Fibroblast of skin of left biceps (primary cell): ENCODE results near the gene STK10.

Experiments
- DNase-seq, 2 experiments: peaks; one replicate each; pipeline ENCODE4 v3.0.0-alpha.2; 2013; ENCODE audit warnings: low read depth in 2 of 2

The STK10 gene

GRCh38 chr5:172089298-172090117, 98.5 kb downstream of the STK10 start:
- no peak for DNase-seq

DNA sequence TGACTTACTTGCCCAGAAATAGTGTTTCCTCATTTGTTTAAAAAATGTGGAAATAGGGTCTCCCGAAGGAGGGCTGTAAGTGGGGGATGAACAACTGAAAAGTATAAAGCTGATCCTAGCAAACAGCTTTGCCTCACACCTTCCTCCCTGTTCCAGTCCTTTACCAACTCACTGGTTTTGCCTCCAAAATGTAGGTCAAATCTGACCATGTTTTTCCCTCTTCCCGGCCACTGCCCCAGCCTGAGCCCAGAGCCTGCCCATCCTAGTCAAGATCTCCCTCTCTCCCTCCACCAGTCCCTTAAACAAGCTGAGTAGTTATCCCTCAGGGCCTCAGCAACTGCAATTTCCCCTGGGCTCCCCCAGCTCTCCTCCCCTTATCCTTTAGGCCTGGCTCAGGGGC, 99.2 kb downstream of the STK10 start:
- no peak for DNase-seq

DNA sequence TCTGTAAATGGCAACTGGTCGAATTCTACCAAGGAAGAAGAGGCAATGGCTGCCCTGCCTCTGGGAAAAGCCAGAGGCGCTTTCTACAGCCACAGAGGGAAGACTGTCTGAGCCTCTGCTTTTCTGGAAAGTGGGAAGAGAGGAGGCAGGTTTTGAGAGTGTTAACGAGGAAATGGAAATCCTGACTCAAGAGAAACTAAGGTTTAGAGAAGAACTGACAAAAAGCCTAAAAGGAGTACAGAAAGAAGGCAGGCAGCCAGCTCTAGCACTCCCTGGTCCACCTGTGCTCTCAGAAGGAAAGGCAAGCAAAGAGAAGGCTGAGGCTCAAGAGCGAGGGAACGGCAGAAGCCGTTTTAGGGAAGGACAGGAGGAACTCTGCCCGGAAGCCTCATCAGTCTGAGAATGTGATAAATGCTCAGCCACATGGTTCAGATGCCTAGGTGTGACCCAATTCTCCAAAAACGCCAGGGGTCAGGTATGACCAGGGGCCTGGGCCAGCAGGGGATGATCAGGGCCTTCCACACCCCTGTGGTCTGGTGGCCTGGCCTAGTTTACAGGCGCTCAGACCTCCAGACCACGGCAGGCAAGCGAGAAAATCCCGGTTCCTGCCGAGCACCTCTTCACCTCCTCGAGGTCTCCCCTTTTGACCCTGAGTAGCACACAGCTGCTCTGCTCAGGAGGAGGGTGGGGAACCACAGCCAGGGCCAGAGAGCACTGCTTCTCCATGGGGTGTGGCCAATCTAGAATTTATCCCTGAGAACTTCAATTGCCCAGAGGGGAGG, 101.6 kb downstream of the STK10 start:
- DNase-seq = no peak

GRCh38 chr5:172085738-172086137, 102.3 kb downstream of the STK10 start:
- no peak for DNase-seq

- DNase-seq = no peak
Observed at GRCh38 chr5:172082180-172082579, 105.8 kb downstream of the STK10 start.

DNA sequence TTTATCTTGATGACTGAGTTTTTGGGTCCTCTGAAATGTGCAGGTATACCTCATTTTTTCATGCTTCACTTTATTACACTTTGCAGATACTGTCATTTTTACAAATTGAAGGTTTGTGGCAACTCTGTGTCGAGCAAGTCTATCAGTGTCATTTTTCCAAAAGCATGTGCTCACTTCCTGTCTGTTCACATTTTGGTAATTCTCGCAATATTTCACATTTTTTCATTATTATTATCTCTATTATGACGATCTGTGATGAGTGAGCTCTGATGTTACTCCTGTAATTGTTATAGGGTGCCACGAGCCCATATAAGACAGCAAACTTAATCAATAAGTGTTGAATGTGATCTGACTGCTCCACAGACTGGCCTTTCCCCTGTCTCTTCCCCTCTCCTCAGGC, 108.1 kb downstream of the STK10 start:
- peak in 1 of 2 experiments; percentile 5 for DNase-seq

DNA sequence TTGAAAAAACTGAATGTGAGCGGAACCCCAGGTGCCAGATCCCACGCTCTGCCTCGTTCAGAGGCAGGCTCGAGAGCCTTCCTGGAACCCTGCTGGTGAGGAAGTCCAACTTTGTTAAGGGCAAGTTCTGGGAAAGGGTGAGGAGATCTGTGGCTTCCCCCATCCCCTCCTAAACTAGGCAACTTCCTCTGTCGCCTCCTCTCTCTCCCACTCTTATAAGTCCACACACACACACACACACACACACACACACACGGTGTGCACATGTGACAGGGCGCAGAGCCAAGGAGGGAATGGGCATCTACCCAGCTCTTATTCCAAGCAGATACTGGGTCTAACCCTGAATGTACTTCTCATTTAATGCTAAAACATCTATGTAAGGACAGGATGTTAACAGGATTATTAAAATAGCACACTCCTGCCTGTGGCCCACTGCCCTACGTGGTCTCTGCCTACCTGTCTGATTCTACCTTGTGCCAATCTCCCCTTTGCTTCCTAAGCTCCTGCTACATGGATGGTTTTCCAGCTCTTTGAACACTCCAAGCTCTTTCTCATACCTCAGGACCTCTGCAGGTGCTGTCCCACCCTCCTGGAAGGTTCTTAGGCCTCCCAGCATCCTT, 109.2 kb downstream of the STK10 start:
- peak in 1 of 2 experiments; percentile 6 for DNase-seq

DNA sequence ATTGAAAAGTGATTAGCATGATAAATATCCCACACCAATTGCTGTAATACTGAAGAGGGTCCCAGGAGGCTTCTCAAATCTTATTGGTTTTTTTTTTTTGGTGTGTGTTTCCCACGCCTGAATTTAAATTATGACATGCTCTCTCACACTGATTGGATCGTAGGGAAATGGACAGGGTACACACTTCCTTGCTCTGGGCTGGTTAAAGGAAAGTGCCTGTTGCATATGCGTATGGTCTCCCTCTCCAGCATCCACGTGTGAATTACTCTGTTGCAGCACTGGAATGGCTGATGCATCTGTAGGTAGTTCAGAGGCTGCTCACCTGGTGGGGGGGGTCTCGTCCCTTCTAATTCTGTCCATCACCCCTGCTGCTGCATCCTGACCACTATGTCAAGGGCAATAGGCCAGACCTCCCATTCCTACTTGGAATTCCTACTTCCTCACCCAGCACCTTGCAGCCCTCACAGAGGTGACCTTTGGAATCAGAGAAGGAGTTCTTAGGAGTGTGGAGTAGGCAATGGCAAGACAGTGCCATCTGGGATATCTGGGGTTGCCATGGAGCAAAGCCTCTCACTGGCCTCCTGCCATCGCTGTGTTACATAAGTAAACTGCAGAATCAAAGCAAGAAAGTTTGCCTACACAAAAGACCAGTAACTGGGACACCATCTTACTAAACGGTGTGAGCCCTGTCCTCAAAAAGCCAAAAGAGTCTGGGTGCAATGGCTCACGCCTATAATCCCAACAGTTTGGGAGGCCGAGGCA, 110.2 kb downstream of the STK10 start:
- DNase-seq = no peak

DNA sequence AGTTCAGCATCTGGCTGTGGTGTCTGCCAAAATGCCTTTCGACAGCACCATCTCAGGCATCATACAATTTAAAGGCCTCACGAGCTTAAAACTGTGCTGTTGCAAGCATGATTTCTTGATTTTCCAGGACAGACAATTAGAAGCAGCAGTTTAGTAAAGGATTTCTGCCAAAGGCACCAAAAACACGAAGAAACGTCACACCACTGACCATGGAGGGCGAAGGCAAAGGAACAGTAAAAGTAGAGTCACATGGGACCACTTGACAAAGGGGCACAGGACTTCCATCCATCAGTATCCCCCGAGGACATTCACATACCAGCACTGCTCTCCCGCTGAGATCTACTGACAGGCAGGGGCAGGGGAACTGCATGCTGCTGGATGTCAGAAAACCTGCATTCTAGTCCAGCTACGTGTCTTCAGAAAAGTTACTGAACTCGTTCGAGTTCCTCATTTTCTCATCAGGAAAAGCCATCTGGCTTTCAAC, 111.2 kb downstream of the STK10 start:
- DNase-seq = peak; percentile 53 to 55

- DNase-seq = no peak
Observed at GRCh38 chr5:172075656-172076055, 112.4 kb downstream of the STK10 start.

GRCh38 chr5:172074896-172075295, 113.1 kb downstream of the STK10 start:
- DNase-seq = no peak

GRCh38 chr5:172071309-172071875, 116.6 kb downstream of the STK10 start:
- DNase-seq = no peak

- no peak for DNase-seq
Observed at GRCh38 chr5:172065431-172066065, 122.5 kb downstream of the STK10 start.

- DNase-seq = no peak
Observed at GRCh38 chr5:172064766-172065165, 123.3 kb downstream of the STK10 start.

DNA sequence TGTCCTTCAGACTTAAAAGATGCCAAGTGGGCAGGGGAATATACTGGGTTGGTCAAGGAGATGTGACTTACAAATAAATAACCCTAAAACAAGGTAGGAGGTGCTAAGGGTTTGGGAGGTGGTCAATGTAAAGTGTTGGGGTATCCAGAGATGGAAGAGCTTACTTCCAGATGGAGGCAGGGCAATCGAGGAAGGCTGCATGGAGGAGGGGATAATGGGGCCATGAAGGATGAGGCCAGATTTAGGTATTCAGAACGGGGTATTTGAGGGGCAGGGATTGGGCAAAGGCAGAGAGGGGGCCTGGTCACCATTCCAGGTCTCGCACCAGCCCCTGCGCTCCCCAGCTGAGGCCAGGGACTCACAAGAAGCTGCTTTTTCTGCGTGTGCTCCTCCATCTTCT, 123.7 kb downstream of the STK10 start:
- DNase-seq = no peak

- no peak for DNase-seq
Observed at GRCh38 chr5:172063463-172064235, 124.4 kb downstream of the STK10 start.

DNA sequence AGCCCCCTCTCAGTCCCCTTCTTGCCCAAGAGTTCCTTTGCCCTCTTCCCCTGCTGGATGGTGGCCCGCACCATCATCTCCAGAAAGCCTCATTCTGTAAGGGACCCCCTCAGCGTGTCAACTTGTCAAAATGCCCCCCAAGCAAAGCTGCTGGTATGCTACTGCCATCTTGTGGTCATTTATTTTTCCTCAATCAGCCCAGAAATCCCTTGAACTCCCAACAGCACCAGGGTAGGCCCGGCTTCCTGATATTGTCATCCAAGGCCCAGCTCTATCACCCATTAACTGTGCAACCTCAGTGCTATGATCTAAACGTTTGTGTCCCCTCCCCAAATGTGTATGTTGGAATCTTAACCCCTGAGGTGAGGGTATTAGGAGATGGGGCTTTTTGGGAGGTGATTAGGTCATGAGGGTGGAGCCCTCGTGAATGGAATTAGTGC, 128.3 kb downstream of the STK10 start:
- no peak for DNase-seq

GRCh38 chr5:172058088-172058487, 129.9 kb downstream of the STK10 start:
- no peak for DNase-seq

- DNase-seq = no peak
Observed at GRCh38 chr5:172055996-172056395, 132.0 kb downstream of the STK10 start.

DNA sequence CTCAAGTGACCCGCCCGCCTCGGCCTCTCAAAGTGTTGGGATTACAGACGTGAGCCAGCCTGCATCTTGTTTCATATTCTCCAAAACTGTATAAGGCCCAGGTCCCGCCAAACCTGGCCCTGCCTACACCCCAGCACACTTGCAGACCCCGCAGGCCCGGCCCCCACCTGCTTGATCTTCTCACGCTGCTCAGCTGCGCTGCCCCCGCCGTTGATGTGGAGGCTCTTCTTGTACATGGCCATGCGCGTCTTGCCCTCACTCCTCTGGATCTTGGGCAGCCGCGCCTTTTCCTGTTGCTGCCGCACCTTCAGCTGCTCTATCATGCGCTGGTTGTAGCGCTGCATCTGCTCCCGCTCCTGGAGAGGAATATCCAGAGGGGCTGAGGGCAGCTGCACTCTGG, 132.6 kb downstream of the STK10 start:
- no peak for DNase-seq
